Neural crest cell (in vitro differentiated cells): ENCODE data around the gene NDUFA7. TPM values are rescaled to one million over a fixed set of nuclear protein-coding genes. Genes with fewer than 3 reads are reported as not detected.
"Not testable (repeated sequence)": the region's sequence is repeated elsewhere in the genome, so short reads cannot be mapped to it uniquely, and the experiment has no call there.

ENCODE experiments used
- DNase-seq: peaks from one replicate; pipeline ENCODE4 v3.0.0; 2021; ENCODE audit warnings: low read depth, mixed read lengths, low spot score
- H3K27ac Mint-ChIP-seq: one replicate; pipeline ENCODE4 v1.8.0; 2021; ENCODE audit warnings: mild to moderate bottlenecking, mixed read lengths; ENCODE audit not compliant: unreplicated experiment
- H3K27me3 Mint-ChIP-seq: 2 replicates; pipeline ENCODE4 v1.8.0; 2021; ENCODE audit warnings: low read depth, mild to moderate bottlenecking, mixed read lengths
- H3K36me3 Mint-ChIP-seq: 2 replicates; pipeline ENCODE4 v1.8.0; 2021; ENCODE audit warnings: low read depth, mild to moderate bottlenecking, mixed read lengths
- H3K4me1 Mint-ChIP-seq: 2 replicates; pipeline ENCODE4 v1.8.0; 2021; ENCODE audit warnings: mixed read lengths
- H3K4me3 Mint-ChIP-seq: one replicate; pipeline ENCODE4 v1.8.0; 2021; ENCODE audit warnings: mild to moderate bottlenecking, mixed read lengths
- H3K9me3 Mint-ChIP-seq: 2 replicates; pipeline ENCODE4 v1.8.0; 2021; ENCODE audit warnings: mixed read lengths
- CTCF ChIP-seq: fragments of 200-600 bp; sonication (generic); conservative IDR thresholded peaks from 2 replicates; pipeline ENCODE4 v1.5.0; 2021; ENCODE audit warnings: antibody characterized with exemption, mild to moderate bottlenecking
- total RNA-seq: library from RNA; stranded (reverse); gene quantifications from 2 replicates; pipeline ENCODE4 v1.2.1, GENCODE V29; 2021

Gene NDUFA7
- total RNA-seq, 1 donor from 2014 or later = 51.8 TPM

GRCh38 chr19:8357007-8357521 lies 35.9 kb upstream of the NDUFA7 start:
- Mint-ChIP-seq H3K36me3 (no peaks in the 10 kb centered on the region), H3K4me3 (no peak overlapping the region), H3K4me1 (peaks cover 15% of the 10 kb centered on the region), H3K27ac (no peak overlapping the region), H3K9me3 (no peaks in the 10 kb centered on the region), H3K27me3 (peaks cover 8% of the 10 kb centered on the region)
- no peak for DNase-seq
- no peak for TF ChIP-seq CTCF

- Mint-ChIP-seq H3K4me3 (no peak overlapping the region), H3K36me3 (no peaks in the 10 kb centered on the region), H3K4me1 (peaks cover 17% of the 10 kb centered on the region), H3K27me3 (peaks cover 3% of the 10 kb centered on the region), H3K9me3 (no peaks in the 10 kb centered on the region), H3K27ac (no peak overlapping the region)
- no peak for DNase-seq
- no peak for TF ChIP-seq CTCF
Observed at GRCh38 chr19:8355631-8356402, 34.6 kb upstream of the NDUFA7 start.

GRCh38 chr19:8352845-8353244 lies 31.7 kb upstream of the NDUFA7 start:
- H3K27ac Mint-ChIP-seq, H3K27me3 Mint-ChIP-seq, H3K9me3 Mint-ChIP-seq, DNase-seq, H3K36me3 Mint-ChIP-seq, H3K4me3 Mint-ChIP-seq: not testable (repeated sequence)
- H3K4me1 Mint-ChIP-seq = peaks cover 18% of the 10 kb centered on the region

- Mint-ChIP-seq H3K27ac (no peak overlapping the region), H3K4me1 (peaks cover 22% of the 10 kb centered on the region), H3K36me3 (no peaks in the 10 kb centered on the region), H3K27me3 (peaks cover 4% of the 10 kb centered on the region), H3K9me3 (no peaks in the 10 kb centered on the region), H3K4me3 (peak overlapping the region; percentile 27)
- TF ChIP-seq CTCF = no peak
- no peak for DNase-seq
Observed at GRCh38 chr19:8352134-8352827, 31.1 kb upstream of the NDUFA7 start.

- H3K36me3 Mint-ChIP-seq, H3K27me3 Mint-ChIP-seq, DNase-seq, H3K4me3 Mint-ChIP-seq, H3K9me3 Mint-ChIP-seq, H3K27ac Mint-ChIP-seq: not testable (repeated sequence)
- peaks cover 14% of the 10 kb centered on the region for H3K4me1 Mint-ChIP-seq
Observed at GRCh38 chr19:8349629-8350372, 28.6 kb upstream of the NDUFA7 start.

- Mint-ChIP-seq H3K4me3 (peak overlapping the region; percentile 64), H3K4me1 (peaks cover 13% of the 10 kb centered on the region), H3K9me3 (no peaks in the 10 kb centered on the region)
Observed at GRCh38 chr19:8343483-8343844, 22.3 kb upstream of the NDUFA7 start.

More at GRCh38 chr19:8343483-8343844, 22.3 kb upstream of the NDUFA7 start:
- DNase-seq = no peak
- H3K27ac Mint-ChIP-seq = no peak overlapping the region
- peaks cover 50% of the 10 kb centered on the region for H3K27me3 Mint-ChIP-seq
- no peaks in the 10 kb centered on the region for H3K36me3 Mint-ChIP-seq
- no peak for TF ChIP-seq CTCF
